ENCODE results near the gene SMIM10.
"Not testable (repeated sequence)": the region's sequence is repeated elsewhere in the genome, so short reads cannot be mapped to it uniquely, and the experiment has no call there.

SMIM10 gene

GRCh38 chrX:134990801-134991481 is at the start of gene SMIM10:
Gene SMIM10 (plus strand): TSS chrX:134990991. CDS start chrX:134991096, 105 bp downstream.
- DNase-seq = peak; percentile 48 to 58

- DNase-seq = not testable (repeated sequence)
Observed at GRCh38 chrX:134946364-134946763, 44.4 kb upstream of the SMIM10 start.

GRCh38 chrX:134948333-134949241 is 42.2 kb upstream of the SMIM10 start:
- DNase-seq = no peak

- no peak for DNase-seq
Observed at GRCh38 chrX:134949271-134949670, 41.5 kb upstream of the SMIM10 start.

GRCh38 chrX:134957836-134958235 is 33.0 kb upstream of the SMIM10 start:
- no peak for DNase-seq

- not testable (repeated sequence) for DNase-seq
Observed at GRCh38 chrX:134960366-134960765, 30.4 kb upstream of the SMIM10 start.

GRCh38 chrX:134963041-134963440 is 27.8 kb upstream of the SMIM10 start:
- DNase-seq = no peak

- no peak for DNase-seq
Observed at GRCh38 chrX:134969726-134970125, 21.1 kb upstream of the SMIM10 start.

GRCh38 chrX:134971926-134972325 is 18.9 kb upstream of the SMIM10 start:
- no peak for DNase-seq

GRCh38 chrX:134975516-134975915 is 15.3 kb upstream of the SMIM10 start:
- no peak for DNase-seq

GRCh38 chrX:134981910-134982309 is 8.9 kb upstream of the SMIM10 start:
- DNase-seq = no peak

GRCh38 chrX:134982748-134983147 is 8.0 kb upstream of the SMIM10 start:
- DNase-seq = no peak

GRCh38 chrX:134985479-134985878 is 5.3 kb upstream of the SMIM10 start:
- no peak for DNase-seq

GRCh38 chrX:134990475-134990800 is 353 bp upstream of the SMIM10 start:
- DNase-seq = no peak

- no peak for DNase-seq
Observed at GRCh38 chrX:134997646-134998045, 6.9 kb downstream of the SMIM10 start.

GRCh38 chrX:134998246-134998645 is 7.5 kb downstream of the SMIM10 start:
- no peak for DNase-seq

GRCh38 chrX:134999469-134999868 is 8.7 kb downstream of the SMIM10 start:
- no peak for DNase-seq

GRCh38 chrX:135000516-135000915 is 9.7 kb downstream of the SMIM10 start:
- no peak for DNase-seq

GRCh38 chrX:135003876-135004623 is 13.3 kb downstream of the SMIM10 start:
- peak; percentile 93 to 94 for DNase-seq

GRCh38 chrX:135006187-135006586 is 15.4 kb downstream of the SMIM10 start:
- DNase-seq = no peak

GRCh38 chrX:135009057-135009610 is 18.3 kb downstream of the SMIM10 start:
- DNase-seq = no peak

- no peak for DNase-seq
Observed at GRCh38 chrX:135009838-135010237, 19.0 kb downstream of the SMIM10 start.

- DNase-seq = no peak
Observed at GRCh38 chrX:135010921-135011320, 20.1 kb downstream of the SMIM10 start.

All from activated T-cell treated with anti-CD3 and anti-CD28 coated beads, Interleukin-2, amount 50 U/mL, for 48 hours (primary cell).